SK-N-MC (cell line): ENCODE results near the gene CEP120.

Experiments
- EZH2 ChIP-seq: fragments of 200-600 bp; sonication (generic); IDR thresholded peaks from one replicate; pipeline ENCODE4 v1.6.1; 2017; ENCODE audit warnings: antibody characterized with exemption
- FOXP2 ChIP-seq: optimal IDR thresholded peaks from 2 replicates; pipeline ENCODE3; 2011; ENCODE audit warnings: mild to moderate bottlenecking, moderate library complexity; ENCODE audit not compliant: insufficient read depth; ENCODE audit errors: extremely low read length, control extremely low read depth
- POLR2AphosphoS5 ChIP-seq: IDR thresholded peaks from 2 replicates; pipeline ENCODE4 v1.6.1; 2012; ENCODE audit warnings: mild to moderate bottlenecking, low read depth, low read length, borderline replicate concordance

- TF ChIP-seq EZH2 (no peak), POLR2AphosphoS5 (no peak), FOXP2 (no peak)
These were observed 4.1 kb upstream of the CEP120 start for GRCh38 chr5:123427281-123427680.
